Measurements from ENCODE around the gene ADGRG2. TPM values are rescaled to one million over a fixed set of nuclear protein-coding genes. Genes with fewer than 3 reads are reported as not detected.

ADGRG2 gene
- total RNA-seq, 4 donors from 2014 or later, result 1.3 to 3.8 (median 2.0) TPM

GRCh38 chrX:19034025-19034424 is 88.2 kb downstream of the ADGRG2 start:
- H3K27ac ChIP-seq, result no peak overlapping the region
- ATAC-seq, result no peak
- WGBS, 2 donors (ENCODE audit: low coverage in 1 of 2), result 59 to 87% methylated on average over 3 to 4 of the region's 6 CpGs
- no peaks in the 10 kb centered on the region for H3K9me3 ChIP-seq
- H3K4me3 ChIP-seq, result no peak overlapping the region
- TF ChIP-seq EP300 (IDR thresholded peaks at IDR 0.05) (no peak), POLR2AphosphoS5 (IDR thresholded peaks at IDR 0.05) (no peak), CTCF (IDR thresholded peaks at IDR 0.05) (no peak), POLR2A (IDR thresholded peaks at IDR 0.05) (no peak)
- no peaks in the 10 kb centered on the region for H3K4me1 ChIP-seq
- no peaks in the 10 kb centered on the region for H3K27me3 ChIP-seq
- H3K36me3 ChIP-seq, result no peaks in the 10 kb centered on the region

GRCh38 chrX:19030805-19031204 is 91.5 kb downstream of the ADGRG2 start:
- WGBS, 2 donors (ENCODE audit: low coverage in 1 of 2), result 71 to 73% methylated on average over 3 of the region's 3 CpGs
- Histone ChIP-seq H3K36me3 (no peaks in the 10 kb centered on the region), H3K4me3 (no peak overlapping the region), H3K9me3 (no peaks in the 10 kb centered on the region), H3K27me3 (no peaks in the 10 kb centered on the region), H3K27ac (no peak overlapping the region), H3K4me1 (no peaks in the 10 kb centered on the region)
- ATAC-seq, result no peak
- TF ChIP-seq CTCF (IDR thresholded peaks at IDR 0.05) (no peak), EP300 (IDR thresholded peaks at IDR 0.05) (no peak), POLR2A (IDR thresholded peaks at IDR 0.05) (no peak), POLR2AphosphoS5 (IDR thresholded peaks at IDR 0.05) (no peak)

DNA sequence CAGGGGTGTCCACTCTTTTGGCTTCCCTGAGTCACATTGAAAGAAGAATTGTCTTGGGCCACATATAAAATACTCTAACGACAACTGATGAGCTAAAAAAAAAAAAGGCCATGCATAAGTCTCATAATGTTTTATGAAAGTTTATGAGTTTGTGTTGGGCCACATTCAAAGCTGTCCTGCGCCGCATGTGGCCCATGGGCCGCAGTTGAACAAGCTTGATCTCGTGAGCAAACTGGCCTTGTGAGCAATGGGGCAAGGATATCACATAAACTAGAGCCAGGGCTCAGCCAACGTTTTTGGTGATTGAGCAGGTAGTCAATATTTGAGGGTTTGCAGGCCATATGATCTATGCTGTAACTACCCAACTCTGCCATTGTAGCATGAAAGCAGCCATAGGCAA is 93.7 kb downstream of the ADGRG2 start:
- Histone ChIP-seq H3K9me3 (no peaks in the 10 kb centered on the region), H3K4me1 (no peaks in the 10 kb centered on the region), H3K27me3 (no peaks in the 10 kb centered on the region), H3K36me3 (no peaks in the 10 kb centered on the region), H3K27ac (no peak overlapping the region), H3K4me3 (no peak overlapping the region)
- 80 to 100% methylated on average over 1 to 6 of the region's 6 CpGs for WGBS, 2 donors (ENCODE audit: low coverage in 1 of 2)
- ATAC-seq, result no peak
- TF ChIP-seq POLR2AphosphoS5 (IDR thresholded peaks at IDR 0.05) (no peak), EP300 (IDR thresholded peaks at IDR 0.05) (no peak), POLR2A (IDR thresholded peaks at IDR 0.05) (no peak), CTCF (IDR thresholded peaks at IDR 0.05) (no peak)

DNA sequence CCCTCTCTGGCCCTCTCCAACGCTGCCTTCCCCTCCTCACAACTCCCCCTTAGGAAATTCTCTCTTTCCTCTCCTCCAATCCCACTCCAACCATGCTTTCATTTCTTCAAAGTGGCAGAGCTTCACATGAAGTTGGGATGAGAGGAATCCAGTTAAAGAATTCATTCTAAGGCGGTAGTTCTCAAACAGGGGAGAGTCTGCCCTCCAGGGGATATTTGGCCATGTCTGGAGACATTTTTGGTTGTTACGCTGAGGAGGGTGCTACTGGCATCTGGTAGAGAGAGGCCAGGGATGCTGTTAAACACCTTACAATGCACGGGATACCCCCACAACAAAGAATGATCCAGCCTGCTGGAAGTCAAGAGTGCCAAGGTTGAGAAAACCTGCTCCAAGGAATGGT is 97.9 kb downstream of the ADGRG2 start:
- no peaks in the 10 kb centered on the region for H3K9me3 ChIP-seq
- no peak for ATAC-seq
- H3K27me3 ChIP-seq, result no peaks in the 10 kb centered on the region
- 67% methylated on average over 1 of the region's 4 CpGs; no CpG with 5 or more reads in 1 of the 2 donors for WGBS, 2 donors (ENCODE audit: low coverage in 1 of 2)
- H3K4me1 ChIP-seq, result no peaks in the 10 kb centered on the region
- TF ChIP-seq EP300 (IDR thresholded peaks at IDR 0.05) (no peak), POLR2AphosphoS5 (IDR thresholded peaks at IDR 0.05) (no peak), POLR2A (IDR thresholded peaks at IDR 0.05) (no peak), CTCF (IDR thresholded peaks at IDR 0.05) (no peak)
- H3K4me3 ChIP-seq, result no peak overlapping the region
- no peaks in the 10 kb centered on the region for H3K36me3 ChIP-seq
- no peak overlapping the region for H3K27ac ChIP-seq

GRCh38 chrX:19019996-19020395 is 102.3 kb downstream of the ADGRG2 start:
- H3K27me3 ChIP-seq, result no peaks in the 10 kb centered on the region
- no peaks in the 10 kb centered on the region for H3K4me1 ChIP-seq
- H3K9me3 ChIP-seq, result no peaks in the 10 kb centered on the region
- H3K4me3 ChIP-seq, result no peak overlapping the region
- H3K27ac ChIP-seq, result no peak overlapping the region
- H3K36me3 ChIP-seq, result no peaks in the 10 kb centered on the region
- 95 to 100% methylated on average over 1 to 2 of the region's 2 CpGs for WGBS, 2 donors (ENCODE audit: low coverage in 1 of 2)
- no peak for TF ChIP-seq POLR2AphosphoS5 (IDR thresholded peaks at IDR 0.05)
- TF ChIP-seq EP300 (IDR thresholded peaks at IDR 0.05), result no peak
- ATAC-seq, result no peak

Data from gastroesophageal sphincter (tissue), 4 donors.